GM12878 (cell line): ENCODE results near the gene ZNF146.

Experiments used
- ATF2 ChIP-seq: IDR thresholded peaks from 2 replicates; pipeline ENCODE4 v1.6.1; 2012; ENCODE audit warnings: low read length, inconsistent platforms
- CBX5 ChIP-seq: sonication (generic); IDR thresholded peaks from 2 replicates; pipeline ENCODE4 v1.6.1; 2016; ENCODE audit warnings: low read depth, moderate library complexity, mild to moderate bottlenecking, inconsistent platforms
- CTCF ChIP-seq, 3 experiments: IDR thresholded peaks in 2 of 3; conservative IDR thresholded peaks in 1 of 3; 2 replicates each; pipeline ENCODE4 v1.5.1; 2011; ENCODE audit warnings: low read depth in 3 of 3, low read length in 3 of 3, mild to moderate bottlenecking in 3 of 3, control low read depth in 2 of 3, moderate library complexity in 2 of 3, inconsistent platforms in 1 of 3, mixed read lengths in 1 of 3; ENCODE audit not compliant: control insufficient read depth in 2 of 3, insufficient read depth in 1 of 3; ENCODE audit errors: extremely low read depth in 1 of 3
- EGR1 ChIP-seq, 2 experiments: IDR thresholded peaks; 1 replicate in 1 of 2; 2 replicates in 1 of 2; pipeline ENCODE4 v1.6.1; 2011 to 2012; ENCODE audit warnings: low read depth in 2 of 2, low read length in 2 of 2, borderline replicate concordance in 1 of 2, mild to moderate bottlenecking in 1 of 2, moderate library complexity in 1 of 2
- EZH2 ChIP-seq: IDR thresholded peaks from 2 replicates; pipeline ENCODE4 v1.6.1; 2012; ENCODE audit warnings: low read depth, mild to moderate bottlenecking, control low read depth, inconsistent platforms, low read length, borderline replicate concordance; ENCODE audit not compliant: control insufficient read depth
- KDM1A ChIP-seq: fragments of 200-600 bp; sonication (generic); IDR thresholded peaks from 2 replicates; pipeline ENCODE4 v1.6.1; 2016; ENCODE audit warnings: borderline replicate concordance
- NFYB ChIP-seq: IDR thresholded peaks from 2 replicates; pipeline ENCODE4 v1.6.1; 2011; ENCODE audit warnings: low read depth, mild to moderate bottlenecking, low read length, improper control_type of control experiment, moderate library complexity; ENCODE audit not compliant: insufficient read depth
- POLR2AphosphoS5 ChIP-seq: IDR thresholded peaks from 2 replicates; pipeline ENCODE4 v1.6.1; 2011; ENCODE audit warnings: mild to moderate bottlenecking, low read length, inconsistent platforms
- SRF ChIP-seq, 2 experiments: IDR thresholded peaks; 2 replicates each; pipeline ENCODE4 v1.6.1; 2011; ENCODE audit warnings: low read depth in 2 of 2, low read length in 2 of 2, mild to moderate bottlenecking in 1 of 2, moderate library complexity in 1 of 2
- ZBTB40 ChIP-seq: fragments of 450-650 bp; IDR thresholded peaks from 2 replicates; pipeline ENCODE4 v1.6.1; 2016; ENCODE audit warnings: mild to moderate bottlenecking, moderate library complexity, borderline replicate concordance
- ZNF384 ChIP-seq: IDR thresholded peaks from 2 replicates; pipeline ENCODE4 v1.6.1; 2012; ENCODE audit warnings: low read depth, mild to moderate bottlenecking, low read length, improper control_type of control experiment, borderline replicate concordance
- ZZZ3 ChIP-seq: IDR thresholded peaks from 2 replicates; pipeline ENCODE4 v1.6.1; 2011; ENCODE audit warnings: low read depth; ENCODE audit not compliant: control insufficient read depth, insufficient read length

GRCh38 chr19:36183245-36183628 is 31.7 kb upstream of the ZNF146 start:
- TF ChIP-seq ZBTB40 (no peak), ZNF384 (no peak), ATF2 (no peak), EGR1 (IDR thresholded peaks at IDR 0.05; ENCODE audit: borderline replicate concordance in 1 of 2, low read depth in 2 of 2, low read length in 2 of 2) (no peak), KDM1A (no peak), SRF (IDR thresholded peaks at IDR 0.05; ENCODE audit: low read depth in 2 of 2, low read length in 2 of 2) (no peak), NFYB (no peak), ZZZ3 (no peak), CTCF (IDR thresholded peaks at IDR 0.05 in 2 of 3, conservative IDR thresholded peaks at IDR 0.05 in 1 of 3; ENCODE audit: control insufficient read depth in 2 of 3, extremely low read depth in 1 of 3, insufficient read depth in 1 of 3, low read depth in 3 of 3, low read length in 3 of 3) (no peak), EZH2 (no peak), CBX5 (no peak), POLR2AphosphoS5 (no peak)
